ENCODE results near the gene KYNU.

KYNU gene

DNA sequence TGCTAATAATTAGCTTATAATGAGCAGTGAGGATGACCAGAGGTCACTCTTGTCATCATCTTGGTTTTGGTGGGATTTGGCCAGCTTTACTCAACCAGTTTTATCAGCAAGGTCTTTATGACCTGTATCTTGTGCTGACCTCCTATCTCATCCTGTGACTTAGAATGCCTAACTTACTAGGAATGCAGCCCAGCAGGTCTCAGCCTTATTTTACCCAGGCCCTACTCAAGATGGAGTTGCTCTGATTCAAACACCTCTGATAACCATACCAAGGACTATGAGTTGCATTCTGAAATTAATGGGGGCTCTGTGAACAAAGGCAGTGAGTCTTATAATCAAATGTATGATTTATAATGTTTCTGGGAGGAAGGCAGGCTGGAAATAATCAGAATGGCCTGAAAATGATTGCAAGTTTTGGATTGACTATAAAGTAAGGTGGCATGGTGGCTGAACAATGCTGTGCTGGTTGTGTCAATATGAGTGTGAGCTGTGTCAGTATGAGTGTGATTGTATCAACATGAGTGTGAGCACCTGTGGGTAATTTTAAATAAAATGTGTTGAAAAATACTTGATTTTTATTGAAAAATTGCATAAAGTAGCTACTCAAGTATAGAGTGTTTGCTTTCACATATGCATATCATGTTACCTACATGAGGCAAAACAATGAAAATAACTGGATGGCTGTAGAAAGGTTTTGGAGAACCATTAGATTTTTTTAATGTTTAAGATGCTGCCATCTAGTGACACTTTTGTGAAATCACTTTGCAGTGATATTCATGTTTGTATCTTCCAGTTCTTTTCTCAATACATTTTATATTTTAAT is 103.0 kb downstream of the KYNU start:
- TF ChIP-seq, protein P1, sequence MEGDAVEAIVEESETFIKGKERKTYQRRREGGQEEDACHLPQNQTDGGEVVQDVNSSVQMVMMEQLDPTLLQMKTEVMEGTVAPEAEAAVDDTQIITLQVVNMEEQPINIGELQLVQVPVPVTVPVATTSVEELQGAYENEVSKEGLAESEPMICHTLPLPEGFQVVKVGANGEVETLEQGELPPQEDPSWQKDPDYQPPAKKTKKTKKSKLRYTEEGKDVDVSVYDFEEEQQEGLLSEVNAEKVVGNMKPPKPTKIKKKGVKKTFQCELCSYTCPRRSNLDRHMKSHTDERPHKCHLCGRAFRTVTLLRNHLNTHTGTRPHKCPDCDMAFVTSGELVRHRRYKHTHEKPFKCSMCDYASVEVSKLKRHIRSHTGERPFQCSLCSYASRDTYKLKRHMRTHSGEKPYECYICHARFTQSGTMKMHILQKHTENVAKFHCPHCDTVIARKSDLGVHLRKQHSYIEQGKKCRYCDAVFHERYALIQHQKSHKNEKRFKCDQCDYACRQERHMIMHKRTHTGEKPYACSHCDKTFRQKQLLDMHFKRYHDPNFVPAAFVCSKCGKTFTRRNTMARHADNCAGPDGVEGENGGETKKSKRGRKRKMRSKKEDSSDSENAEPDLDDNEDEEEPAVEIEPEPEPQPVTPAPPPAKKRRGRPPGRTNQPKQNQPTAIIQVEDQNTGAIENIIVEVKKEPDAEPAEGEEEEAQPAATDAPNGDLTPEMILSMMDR (conservative IDR thresholded peaks at IDR 0.05; ENCODE audit: low read depth, low read length): 0 out of 2 replicates have a peak, but pooled peaks have one; percentile 35
- Histone ChIP-seq H3K36me3 (ENCODE audit: insufficient read depth) (no peaks in the 10 kb centered on the region), H3K79me2 (ENCODE audit: insufficient read depth, low read depth) (no peaks in the 10 kb centered on the region), H3K27ac (no peak overlapping the region), H2AFZ (ENCODE audit: low read depth) (no peak overlapping the region), H3K27me3 (ENCODE audit: insufficient read depth, low read depth) (no peaks in the 10 kb centered on the region), H3K4me3 (IDR thresholded peaks at IDR 0.05; ENCODE audit: insufficient read depth, low read depth, low read length) (no peak overlapping the region), H3K4me2 (no peak overlapping the region), H3K9ac (no peak overlapping the region), H3K4me1 (ENCODE audit: low read depth, poor library complexity, severe bottlenecking) (no peaks in the 10 kb centered on the region), H4K20me1 (ENCODE audit: insufficient read depth) (no peaks in the 10 kb centered on the region)

DNA sequence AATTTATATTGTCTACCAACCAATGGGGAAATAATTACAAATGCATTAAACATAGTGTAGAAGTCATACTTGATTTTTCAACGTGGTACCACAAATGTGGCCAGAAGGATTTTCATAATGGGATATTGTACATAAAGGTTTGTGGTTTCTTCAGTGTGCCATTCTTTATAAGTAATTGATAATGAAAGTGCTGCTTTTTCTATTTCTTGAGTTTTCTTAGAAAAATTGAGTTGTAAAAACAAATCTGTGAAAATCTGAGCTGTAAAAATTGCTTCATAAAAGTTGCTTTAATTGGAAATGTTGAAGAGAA is 103.6 kb downstream of the KYNU start:
- H3K27ac ChIP-seq: no peak overlapping the region
- H3K4me2 ChIP-seq: no peak overlapping the region
- no peaks in the 10 kb centered on the region for H3K36me3 ChIP-seq (ENCODE audit: insufficient read depth)
- H3K4me1 ChIP-seq (ENCODE audit: low read depth, poor library complexity, severe bottlenecking): no peaks in the 10 kb centered on the region
- TF ChIP-seq, protein P1 (conservative IDR thresholded peaks at IDR 0.05; ENCODE audit: low read depth, low read length): no peak
- H3K79me2 ChIP-seq (ENCODE audit: insufficient read depth, low read depth): no peaks in the 10 kb centered on the region
- no peaks in the 10 kb centered on the region for H4K20me1 ChIP-seq (ENCODE audit: insufficient read depth)
- H3K4me3 ChIP-seq (IDR thresholded peaks at IDR 0.05; ENCODE audit: insufficient read depth, low read depth, low read length): no peak overlapping the region
- no peak overlapping the region for H3K9ac ChIP-seq
- H3K27me3 ChIP-seq (ENCODE audit: insufficient read depth, low read depth): no peaks in the 10 kb centered on the region
- no peak overlapping the region for H2AFZ ChIP-seq (ENCODE audit: low read depth)

DNA sequence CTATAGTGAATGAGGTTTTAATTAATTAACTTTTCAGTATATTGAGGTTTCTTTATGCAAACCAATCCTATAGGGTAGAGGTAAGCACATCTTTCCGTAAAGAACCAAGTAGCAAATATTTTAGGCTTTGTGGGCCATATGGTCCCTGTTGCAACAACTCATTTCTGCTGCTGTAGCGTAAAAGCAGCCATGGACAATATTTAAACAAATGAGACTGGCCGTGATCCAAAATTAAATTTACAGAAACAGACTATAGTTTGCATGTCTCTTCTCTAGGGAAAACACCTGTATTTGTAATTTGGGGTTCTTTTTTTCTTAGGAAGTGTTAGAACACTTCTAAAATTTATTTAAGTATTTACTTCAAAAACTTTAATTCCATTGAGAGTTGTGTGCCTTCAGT is 104.3 kb downstream of the KYNU start:
- Histone ChIP-seq H3K27me3 (ENCODE audit: insufficient read depth, low read depth) (no peaks in the 10 kb centered on the region), H3K79me2 (ENCODE audit: insufficient read depth, low read depth) (no peaks in the 10 kb centered on the region), H3K36me3 (ENCODE audit: insufficient read depth) (no peaks in the 10 kb centered on the region), H3K27ac (no peak overlapping the region), H3K9ac (no peak overlapping the region), H4K20me1 (ENCODE audit: insufficient read depth) (no peaks in the 10 kb centered on the region), H3K4me2 (no peak overlapping the region), H3K4me1 (ENCODE audit: low read depth, poor library complexity, severe bottlenecking) (no peaks in the 10 kb centered on the region), H2AFZ (ENCODE audit: low read depth) (no peak overlapping the region), H3K4me3 (IDR thresholded peaks at IDR 0.05; ENCODE audit: insufficient read depth, low read depth, low read length) (no peak overlapping the region)
- TF ChIP-seq, protein P1 (conservative IDR thresholded peaks at IDR 0.05; ENCODE audit: low read depth, low read length): no peak

DNA sequence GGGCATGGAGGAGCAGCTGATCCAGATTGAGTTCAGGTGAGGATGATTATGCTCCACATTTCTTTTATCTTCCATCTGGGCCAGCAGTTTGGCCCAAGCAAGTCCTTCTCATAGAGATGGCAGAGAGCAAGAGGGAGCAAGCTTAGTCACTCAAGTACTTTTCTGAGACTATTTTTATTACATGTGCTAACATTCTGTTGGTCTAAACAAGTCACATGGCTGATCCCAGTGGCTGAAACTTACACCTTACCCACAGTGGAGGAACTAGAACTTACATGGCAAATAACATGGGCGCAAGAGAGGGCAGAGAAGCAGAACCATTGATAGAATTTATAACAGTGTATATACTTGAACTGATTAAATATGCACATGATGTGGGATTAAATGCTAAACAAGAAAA is 105.7 kb downstream of the KYNU start:
- Histone ChIP-seq H3K9ac (no peak overlapping the region), H3K4me2 (no peak overlapping the region), H3K79me2 (ENCODE audit: insufficient read depth, low read depth) (no peaks in the 10 kb centered on the region), H3K36me3 (ENCODE audit: insufficient read depth) (no peaks in the 10 kb centered on the region), H4K20me1 (ENCODE audit: insufficient read depth) (no peaks in the 10 kb centered on the region), H2AFZ (ENCODE audit: low read depth) (no peak overlapping the region), H3K4me1 (ENCODE audit: low read depth, poor library complexity, severe bottlenecking) (no peaks in the 10 kb centered on the region), H3K27ac (no peak overlapping the region), H3K4me3 (IDR thresholded peaks at IDR 0.05; ENCODE audit: insufficient read depth, low read depth, low read length) (no peak overlapping the region), H3K27me3 (ENCODE audit: insufficient read depth, low read depth) (no peaks in the 10 kb centered on the region)
- TF ChIP-seq, protein P1 (conservative IDR thresholded peaks at IDR 0.05; ENCODE audit: low read depth, low read length): no peak

Measured in KMS-11 (cell line).